IMR-90 (cell line): ENCODE data around the gene CCDC185.

Experiments
- BHLHE40 ChIP-seq: fragments of 150-350 bp; IDR thresholded peaks from 2 replicates; pipeline ENCODE4 v1.6.1; 2016; ENCODE audit warnings: mild to moderate bottlenecking, low read depth, low read length
- CEBPB ChIP-seq: IDR thresholded peaks from 2 replicates; pipeline ENCODE4 v1.6.1; 2012; ENCODE audit warnings: low read depth, low read length, improper control_type of control experiment
- ELK1 ChIP-seq: fragments of 150-350 bp; IDR thresholded peaks from 2 replicates; pipeline ENCODE4 v1.6.1; 2016; ENCODE audit warnings: low read depth, mild to moderate bottlenecking, low read length, moderate library complexity, borderline replicate concordance
- FOS ChIP-seq: fragments of 150-350 bp; IDR thresholded peaks from 2 replicates; pipeline ENCODE4 v1.6.1; 2016; ENCODE audit warnings: low read depth, low read length
- MXI1 ChIP-seq: IDR thresholded peaks from 2 replicates; pipeline ENCODE4 v1.6.1; 2012; ENCODE audit warnings: low read depth, mild to moderate bottlenecking, low read length, moderate library complexity, borderline replicate concordance
- POLR2A ChIP-seq: IDR thresholded peaks from 2 replicates; pipeline ENCODE4 v1.6.1; 2012; ENCODE audit warnings: mild to moderate bottlenecking, low read depth, low read length
- RAD21 ChIP-seq: IDR thresholded peaks from 2 replicates; pipeline ENCODE4 v1.6.1; 2012; ENCODE audit warnings: low read length, improper control_type of control experiment
- RCOR1 ChIP-seq: IDR thresholded peaks from 2 replicates; pipeline ENCODE4 v1.6.1; 2012; ENCODE audit warnings: mild to moderate bottlenecking, low read length, improper control_type of control experiment; ENCODE audit not compliant: insufficient replicate concordance
- RFX5 ChIP-seq: IDR thresholded peaks from 2 replicates; pipeline ENCODE4 v1.8.0; 2012; ENCODE audit warnings: low read depth, mild to moderate bottlenecking, low read length, moderate library complexity
- SMC3 ChIP-seq: fragments of 150-350 bp; IDR thresholded peaks from 2 replicates; pipeline ENCODE4 v1.6.1; 2016; ENCODE audit warnings: low read depth, mild to moderate bottlenecking, antibody characterized with exemption, low read length, moderate library complexity
- TF ChIP-seq, protein P1 (sequence below): conservative IDR thresholded peaks from 2 replicates; pipeline ENCODE4 v1.5.1; 2012; ENCODE audit warnings: mild to moderate bottlenecking, low read depth, low read length, improper control_type of control experiment
- TF ChIP-seq, protein P2 (sequence below): fragments of 150-350 bp; IDR thresholded peaks from 2 replicates; pipeline ENCODE4 v1.6.1; 2017; ENCODE audit warnings: mild to moderate bottlenecking, antibody characterized with exemption, low read length, low read depth

DNA sequence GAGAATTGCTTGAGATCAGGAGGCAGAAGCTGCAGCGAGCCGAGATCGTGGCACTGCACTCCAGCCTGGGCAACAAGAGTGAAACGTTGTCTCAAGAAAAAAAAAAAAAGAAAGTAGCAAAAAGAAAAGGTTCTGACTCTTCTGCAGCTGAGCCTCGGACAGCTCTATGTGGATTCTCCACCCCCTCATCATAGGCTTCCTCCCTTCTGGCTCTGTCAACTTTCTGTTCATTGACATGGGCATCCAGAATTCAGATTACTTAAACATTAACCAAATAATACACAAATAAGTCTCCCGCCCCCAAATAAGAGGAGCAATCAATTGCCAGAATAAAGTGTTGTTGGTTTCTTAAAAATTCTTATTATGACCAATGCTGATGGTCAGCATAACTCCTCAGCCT, 39.3 kb upstream of the CCDC185 start:
- TF ChIP-seq, protein P1, sequence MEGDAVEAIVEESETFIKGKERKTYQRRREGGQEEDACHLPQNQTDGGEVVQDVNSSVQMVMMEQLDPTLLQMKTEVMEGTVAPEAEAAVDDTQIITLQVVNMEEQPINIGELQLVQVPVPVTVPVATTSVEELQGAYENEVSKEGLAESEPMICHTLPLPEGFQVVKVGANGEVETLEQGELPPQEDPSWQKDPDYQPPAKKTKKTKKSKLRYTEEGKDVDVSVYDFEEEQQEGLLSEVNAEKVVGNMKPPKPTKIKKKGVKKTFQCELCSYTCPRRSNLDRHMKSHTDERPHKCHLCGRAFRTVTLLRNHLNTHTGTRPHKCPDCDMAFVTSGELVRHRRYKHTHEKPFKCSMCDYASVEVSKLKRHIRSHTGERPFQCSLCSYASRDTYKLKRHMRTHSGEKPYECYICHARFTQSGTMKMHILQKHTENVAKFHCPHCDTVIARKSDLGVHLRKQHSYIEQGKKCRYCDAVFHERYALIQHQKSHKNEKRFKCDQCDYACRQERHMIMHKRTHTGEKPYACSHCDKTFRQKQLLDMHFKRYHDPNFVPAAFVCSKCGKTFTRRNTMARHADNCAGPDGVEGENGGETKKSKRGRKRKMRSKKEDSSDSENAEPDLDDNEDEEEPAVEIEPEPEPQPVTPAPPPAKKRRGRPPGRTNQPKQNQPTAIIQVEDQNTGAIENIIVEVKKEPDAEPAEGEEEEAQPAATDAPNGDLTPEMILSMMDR: no peak
- TF ChIP-seq FOS (no peak), CEBPB (no peak), POLR2A (no peak), ELK1 (no peak), BHLHE40 (no peak), RAD21 (no peak), RFX5 (no peak), MXI1 (no peak), SMC3 (no peak), RCOR1 (no peak)
- TF ChIP-seq, protein P2, sequence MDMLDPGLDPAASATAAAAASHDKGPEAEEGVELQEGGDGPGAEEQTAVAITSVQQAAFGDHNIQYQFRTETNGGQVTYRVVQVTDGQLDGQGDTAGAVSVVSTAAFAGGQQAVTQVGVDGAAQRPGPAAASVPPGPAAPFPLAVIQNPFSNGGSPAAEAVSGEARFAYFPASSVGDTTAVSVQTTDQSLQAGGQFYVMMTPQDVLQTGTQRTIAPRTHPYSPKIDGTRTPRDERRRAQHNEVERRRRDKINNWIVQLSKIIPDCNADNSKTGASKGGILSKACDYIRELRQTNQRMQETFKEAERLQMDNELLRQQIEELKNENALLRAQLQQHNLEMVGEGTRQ: no peak
